Mesothelial cell of epicardium (in vitro differentiated cells): ENCODE measurements around the gene BMERB1. TPM values are rescaled to one million over a fixed set of nuclear protein-coding genes. Genes with fewer than 3 reads are reported as not detected.

Source experiments
- DNase-seq, 2 experiments: peaks; one replicate each; pipeline ENCODE4 v3.0.0; 2021; ENCODE audit warnings: low spot score in 2 of 2; ENCODE audit not compliant: unreplicated experiment in 2 of 2
- H3K27ac Mint-ChIP-seq: 2 replicates; pipeline ENCODE4 v1.8.0; 2021; ENCODE audit warnings: mixed read lengths
- H3K27me3 Mint-ChIP-seq: 2 replicates; pipeline ENCODE4 v1.8.0; 2021; ENCODE audit warnings: low read depth, mixed read lengths
- H3K36me3 Mint-ChIP-seq: 2 replicates; pipeline ENCODE4 v1.8.0; 2021; ENCODE audit warnings: mixed read lengths
- H3K4me1 Mint-ChIP-seq: 2 replicates; pipeline ENCODE4 v1.8.0; 2021; ENCODE audit warnings: mixed read lengths
- H3K4me3 Mint-ChIP-seq: 2 replicates; pipeline ENCODE4 v1.8.0; 2021; ENCODE audit warnings: mild to moderate bottlenecking, moderate library complexity, mixed read lengths
- H3K9me3 Mint-ChIP-seq: 2 replicates; pipeline ENCODE4 v1.8.0; 2021; ENCODE audit warnings: mixed read lengths
- CTCF ChIP-seq: fragments of 200-600 bp; sonication (generic); IDR thresholded peaks from one replicate; pipeline ENCODE4 v1.5.0; 2021; ENCODE audit warnings: antibody characterized with exemption; ENCODE audit not compliant: unreplicated experiment
- total RNA-seq: library from RNA; stranded (reverse); gene quantifications from 3 replicates; pipeline ENCODE4 v1.2.1, GENCODE V29; 2021

The BMERB1 gene
- total RNA-seq, 1 donor from 2014 or later, result 3.9 TPM

GRCh38 chr16:15536843-15537242 is 102.5 kb downstream of the BMERB1 start:
- DNase-seq, result no peak
- Mint-ChIP-seq H3K4me1 (no peaks in the 10 kb centered on the region), H3K27me3 (peaks cover 11% of the 10 kb centered on the region), H3K27ac (no peak overlapping the region), H3K9me3 (no peaks in the 10 kb centered on the region), H3K36me3 (no peaks in the 10 kb centered on the region), H3K4me3 (no peak overlapping the region)
- no peak for TF ChIP-seq CTCF

GRCh38 chr16:15538507-15538906 is 104.1 kb downstream of the BMERB1 start:
- Mint-ChIP-seq H3K27me3 (peaks cover 11% of the 10 kb centered on the region), H3K9me3 (no peaks in the 10 kb centered on the region), H3K4me3 (no peak overlapping the region), H3K36me3 (no peaks in the 10 kb centered on the region), H3K27ac (no peak overlapping the region), H3K4me1 (no peaks in the 10 kb centered on the region)
- DNase-seq, result no peak
- TF ChIP-seq CTCF, result no peak

- Mint-ChIP-seq H3K36me3 (no peaks in the 10 kb centered on the region), H3K4me1 (no peaks in the 10 kb centered on the region), H3K4me3 (no peak overlapping the region), H3K9me3 (peaks cover 4% of the 10 kb centered on the region), H3K27ac (no peak overlapping the region), H3K27me3 (peaks cover 7% of the 10 kb centered on the region)
- no peak for DNase-seq
- TF ChIP-seq CTCF, result no peak
Observed at GRCh38 chr16:15539197-15539596, 104.8 kb downstream of the BMERB1 start.

GRCh38 chr16:15542261-15542660 is 107.9 kb downstream of the BMERB1 start:
- no peak for DNase-seq
- H3K27me3 Mint-ChIP-seq, result peaks cover 2% of the 10 kb centered on the region
- no peak overlapping the region for H3K27ac Mint-ChIP-seq
- H3K4me1 Mint-ChIP-seq, result no peaks in the 10 kb centered on the region
- H3K36me3 Mint-ChIP-seq, result no peaks in the 10 kb centered on the region
- TF ChIP-seq CTCF, result no peak
- H3K9me3 Mint-ChIP-seq, result peaks cover 4% of the 10 kb centered on the region
- no peak overlapping the region for H3K4me3 Mint-ChIP-seq

GRCh38 chr16:15542734-15543347 is 108.5 kb downstream of the BMERB1 start:
- H3K27ac Mint-ChIP-seq, result no peak overlapping the region

More at GRCh38 chr16:15542734-15543347, 108.5 kb downstream of the BMERB1 start:
- Mint-ChIP-seq H3K9me3 (peaks cover 4% of the 10 kb centered on the region), H3K4me3 (no peak overlapping the region), H3K4me1 (no peaks in the 10 kb centered on the region), H3K36me3 (no peaks in the 10 kb centered on the region), H3K27me3 (peaks cover 2% of the 10 kb centered on the region)
- TF ChIP-seq CTCF, result no peak
- no peak for DNase-seq
